ENCODE measurements around the gene ARL6IP1. TPM values are rescaled to one million over a fixed set of nuclear protein-coding genes. Genes with fewer than 3 reads are reported as not detected.

Gene ARL6IP1
- polyA plus RNA-seq, 1 donor (not counting 4 experiments of a cell fraction or from before 2014, with no cell fraction given) = 178 TPM

DNA sequence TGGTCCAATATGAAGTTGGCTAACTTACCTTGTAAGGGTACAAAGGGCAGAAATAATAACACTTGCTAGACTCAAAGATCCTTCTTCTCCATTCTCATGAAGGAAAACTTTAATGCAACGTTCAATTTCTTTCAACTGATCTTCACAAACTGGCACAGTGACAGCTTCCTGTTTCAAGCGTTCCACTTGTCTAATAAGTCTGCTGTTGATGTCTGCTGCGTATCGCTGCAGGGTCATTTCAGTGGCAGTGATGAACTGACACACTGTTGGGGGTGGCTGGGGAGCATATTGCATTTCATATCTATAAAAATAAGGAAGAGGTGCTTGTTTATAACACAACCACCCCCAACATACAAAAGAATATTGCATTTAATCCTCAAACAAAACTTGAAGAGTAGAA, 33.5 kb upstream of the ARL6IP1 start:
- Histone ChIP-seq H3K4me3 (ENCODE audit: control insufficient read depth in 2 of 3, extremely low read depth in 1 of 3, insufficient read depth in 2 of 3, low read depth in 1 of 3, low read length in 3 of 3) (no peak overlapping the region), H3K9me3 (ENCODE audit: control insufficient read depth, low read depth, low read length) (no peaks in the 10 kb centered on the region), H3K27ac (ENCODE audit: control insufficient read depth, insufficient read depth, low read length) (no peak overlapping the region), H3K79me2 (ENCODE audit: control insufficient read depth, insufficient read depth, low read length) (no peaks in the 10 kb centered on the region), H3K27me3 (ENCODE audit: control insufficient read depth, extremely low read depth, insufficient read depth, low read length) (no peaks in the 10 kb centered on the region), H3K9ac (ENCODE audit: control insufficient read depth, extremely low read depth, insufficient read depth, low read length) (no peak overlapping the region), H4K20me1 (ENCODE audit: control insufficient read depth, extremely low read depth, insufficient read depth, low read length) (no peaks in the 10 kb centered on the region), H3K9me1 (ENCODE audit: control insufficient read depth, extremely low read depth, insufficient read depth, low read length) (no peaks in the 10 kb centered on the region), H2AFZ (ENCODE audit: control insufficient read depth, low read length) (no peak overlapping the region), H3K4me2 (ENCODE audit: control insufficient read depth, extremely low read depth, insufficient read depth, low read depth, low read length) (no peak overlapping the region), H3K4me1 (ENCODE audit: control insufficient read depth, extremely low read depth, insufficient read depth, low read length) (no peaks in the 10 kb centered on the region), H3K36me3 (ENCODE audit: control insufficient read depth in 2 of 2, extremely low read depth in 1 of 2, insufficient read depth in 2 of 2, low read length in 2 of 2) (peaks cover 34 to 58% of the 10 kb centered on the region in 2 experiments)
- dilution Hi-C loops (cut with MboI; ENCODE audit: extremely low pct_ligation_motif_present, low sequenced_read_pairs) = loop anchor here (10.0 kb wide), 1 partner anchor 140 kb away; no protein-coding TSS in a partner anchor
- FAIRE-seq (no peak), DNase-seq (ENCODE audit: low read depth, low spot score) (no peak)
- no peak for TF ChIP-seq EZH2 (IDR thresholded peaks at IDR 0.05; ENCODE audit: low read length)
- TF ChIP-seq, protein P1, sequence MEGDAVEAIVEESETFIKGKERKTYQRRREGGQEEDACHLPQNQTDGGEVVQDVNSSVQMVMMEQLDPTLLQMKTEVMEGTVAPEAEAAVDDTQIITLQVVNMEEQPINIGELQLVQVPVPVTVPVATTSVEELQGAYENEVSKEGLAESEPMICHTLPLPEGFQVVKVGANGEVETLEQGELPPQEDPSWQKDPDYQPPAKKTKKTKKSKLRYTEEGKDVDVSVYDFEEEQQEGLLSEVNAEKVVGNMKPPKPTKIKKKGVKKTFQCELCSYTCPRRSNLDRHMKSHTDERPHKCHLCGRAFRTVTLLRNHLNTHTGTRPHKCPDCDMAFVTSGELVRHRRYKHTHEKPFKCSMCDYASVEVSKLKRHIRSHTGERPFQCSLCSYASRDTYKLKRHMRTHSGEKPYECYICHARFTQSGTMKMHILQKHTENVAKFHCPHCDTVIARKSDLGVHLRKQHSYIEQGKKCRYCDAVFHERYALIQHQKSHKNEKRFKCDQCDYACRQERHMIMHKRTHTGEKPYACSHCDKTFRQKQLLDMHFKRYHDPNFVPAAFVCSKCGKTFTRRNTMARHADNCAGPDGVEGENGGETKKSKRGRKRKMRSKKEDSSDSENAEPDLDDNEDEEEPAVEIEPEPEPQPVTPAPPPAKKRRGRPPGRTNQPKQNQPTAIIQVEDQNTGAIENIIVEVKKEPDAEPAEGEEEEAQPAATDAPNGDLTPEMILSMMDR (optimal IDR thresholded peaks at IDR 0.05 in 1 of 3, IDR thresholded peaks at IDR 0.05 in 1 of 3, conservative IDR thresholded peaks at IDR 0.05 in 1 of 3; ENCODE audit: extremely low read depth in 1 of 3, insufficient read depth in 2 of 3, low read length in 3 of 3) = no peak

DNA sequence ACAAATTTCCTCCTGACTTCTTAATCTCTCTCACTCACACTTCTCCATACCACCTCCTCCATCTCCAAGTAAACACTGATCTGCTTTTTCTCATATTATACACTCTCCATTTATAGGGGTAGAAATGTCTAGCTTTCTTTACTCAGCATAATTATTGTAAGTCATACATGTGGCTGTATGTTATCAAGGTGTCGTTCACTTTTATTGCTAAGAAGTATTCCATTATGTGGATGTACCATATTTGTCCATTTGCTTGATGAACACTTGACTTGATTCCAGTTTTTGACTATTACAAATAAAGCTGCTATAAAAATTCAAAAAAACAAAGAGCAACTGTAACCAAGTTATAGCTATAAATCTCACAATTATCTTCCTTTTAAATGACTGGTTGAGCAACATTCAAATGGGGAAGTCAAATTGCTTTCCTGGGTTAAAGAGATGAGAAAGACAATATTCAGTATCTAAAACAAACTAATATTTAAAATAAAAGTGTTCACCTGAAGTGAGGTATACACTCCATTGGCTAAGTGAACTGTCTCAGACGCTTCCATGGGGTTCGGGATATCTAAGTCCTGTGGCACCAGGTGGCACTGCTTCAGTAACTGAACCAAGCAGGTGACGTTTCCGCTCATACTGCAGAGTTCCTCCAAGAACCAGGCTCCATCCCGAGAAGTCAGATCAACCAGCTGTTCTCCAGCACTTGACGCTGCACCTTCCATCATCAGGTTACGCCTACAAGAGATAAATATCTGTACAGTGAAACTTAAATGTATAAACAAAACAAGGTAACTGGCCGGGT, 32.6 kb upstream of the ARL6IP1 start:
- no peaks in the 10 kb centered on the region for H4K20me1 ChIP-seq (ENCODE audit: control insufficient read depth, extremely low read depth, insufficient read depth, low read length)
- H3K4me1 ChIP-seq (ENCODE audit: control insufficient read depth, extremely low read depth, insufficient read depth, low read length) = no peaks in the 10 kb centered on the region
- DNase-seq (ENCODE audit: low read depth, low spot score) = no peak
- no peaks in the 10 kb centered on the region for H3K9me3 ChIP-seq (ENCODE audit: control insufficient read depth, low read depth, low read length)
- TF ChIP-seq, protein P1 (optimal IDR thresholded peaks at IDR 0.05 in 1 of 3, IDR thresholded peaks at IDR 0.05 in 1 of 3, conservative IDR thresholded peaks at IDR 0.05 in 1 of 3; ENCODE audit: extremely low read depth in 1 of 3, insufficient read depth in 2 of 3, low read length in 3 of 3) = no peak
- no peak for TF ChIP-seq EZH2 (IDR thresholded peaks at IDR 0.05; ENCODE audit: low read length)
- no peak overlapping the region for H3K4me3 ChIP-seq (ENCODE audit: control insufficient read depth in 2 of 3, extremely low read depth in 1 of 3, insufficient read depth in 2 of 3, low read depth in 1 of 3, low read length in 3 of 3)
- H3K9ac ChIP-seq (ENCODE audit: control insufficient read depth, extremely low read depth, insufficient read depth, low read length) = no peak overlapping the region
- no peak overlapping the region for H3K27ac ChIP-seq (ENCODE audit: control insufficient read depth, insufficient read depth, low read length)
- no peak for FAIRE-seq
- no peaks in the 10 kb centered on the region for H3K9me1 ChIP-seq (ENCODE audit: control insufficient read depth, extremely low read depth, insufficient read depth, low read length)
- H3K36me3 ChIP-seq (ENCODE audit: control insufficient read depth in 2 of 2, extremely low read depth in 1 of 2, insufficient read depth in 2 of 2, low read length in 2 of 2) = peaks cover 38 to 56% of the 10 kb centered on the region in 2 experiments
- no peak overlapping the region for H2AFZ ChIP-seq (ENCODE audit: control insufficient read depth, low read length)
- dilution Hi-C loops (cut with MboI; ENCODE audit: extremely low pct_ligation_motif_present, low sequenced_read_pairs) = loop anchor here (10.0 kb wide), 1 partner anchor 141 kb away; no protein-coding TSS in a partner anchor
- no peaks in the 10 kb centered on the region for H3K79me2 ChIP-seq (ENCODE audit: control insufficient read depth, insufficient read depth, low read length)
- H3K4me2 ChIP-seq (ENCODE audit: control insufficient read depth, extremely low read depth, insufficient read depth, low read depth, low read length) = no peak overlapping the region
- H3K27me3 ChIP-seq (ENCODE audit: control insufficient read depth, extremely low read depth, insufficient read depth, low read length) = no peaks in the 10 kb centered on the region

Data from keratinocyte (primary cell).